SK-MEL-5 (cell line): ENCODE data around the gene UVRAG. TPM values are rescaled to one million over a fixed set of nuclear protein-coding genes. Genes with fewer than 3 reads are reported as not detected.
"Not testable (repeated sequence)": the region's sequence is repeated elsewhere in the genome, so short reads cannot be mapped to it uniquely, and the experiment has no call there.

Experiments
- DNase-seq: peaks from one replicate; pipeline ENCODE4 v3.0.0-alpha.2; 2016; ENCODE audit warnings: low read depth, low spot score
- in situ Hi-C: cut with HindIII; loops from 2 replicates; pipeline ENCODE4 v1.10.0; 2016; ENCODE audit warnings: low sequenced_read_pairs, high pct_unique_total_duplicates, low pct_unique_long_range_greater_than_20kb
- total RNA-seq: library from RNA; depleted of rRNA; stranded (reverse); fragments of >200 nt; shearing (Covaris generic); gene quantifications from 2 replicates; pipeline ENCODE4 v1.2.3, GENCODE V29; 2014

Gene UVRAG
- total RNA-seq, 1 experiment from 2014 or later = 19.2 TPM

DNA sequence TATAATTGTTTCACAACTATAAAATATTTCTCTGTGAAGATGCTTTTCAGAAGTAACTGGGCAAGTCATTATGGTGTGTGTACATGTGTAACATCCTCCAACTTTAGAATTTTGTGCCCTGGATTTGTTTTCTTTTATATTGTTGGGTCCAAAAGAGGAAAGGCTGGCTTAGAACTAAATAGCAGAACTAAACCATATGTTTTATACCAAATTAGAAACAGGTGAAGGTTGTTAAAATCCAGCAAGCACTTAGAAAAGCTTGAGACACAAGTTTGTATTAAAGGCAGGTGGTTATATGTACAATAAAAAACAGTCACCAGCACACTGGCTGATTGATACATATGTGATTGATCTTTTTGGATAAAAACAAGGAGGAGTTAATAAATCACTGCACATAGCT is 232.8 kb downstream of the UVRAG start:
- in situ Hi-C loops = no loop called here
- no peak for DNase-seq

- DNase-seq = no peak
- in situ Hi-C loops = no loop called here
Measured at GRCh38 chr11:76048763-76049162, 233.8 kb downstream of the UVRAG start.

DNA sequence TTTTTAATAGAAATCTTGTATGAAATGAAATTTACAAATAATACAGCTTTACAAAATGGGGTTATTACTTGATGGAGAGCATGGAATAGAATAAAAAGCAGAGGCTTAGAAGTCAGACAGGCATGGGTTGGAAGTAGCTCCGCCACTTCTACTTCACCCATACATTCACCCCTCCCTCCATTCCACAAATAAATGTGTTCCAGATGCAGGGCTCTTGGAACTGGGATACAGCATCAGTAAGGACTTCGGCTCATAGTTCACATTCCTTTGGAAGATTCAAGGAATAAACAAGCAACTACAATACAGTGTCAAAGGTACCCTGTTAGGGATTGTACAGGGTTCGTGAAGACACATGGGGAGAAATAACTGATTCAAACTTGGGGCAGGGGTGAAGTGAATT is 234.5 kb downstream of the UVRAG start:
- in situ Hi-C loops = no loop called here
- no peak for DNase-seq

GRCh38 chr11:76051937-76052336 is 236.9 kb downstream of the UVRAG start:
- no peak for DNase-seq

DNA sequence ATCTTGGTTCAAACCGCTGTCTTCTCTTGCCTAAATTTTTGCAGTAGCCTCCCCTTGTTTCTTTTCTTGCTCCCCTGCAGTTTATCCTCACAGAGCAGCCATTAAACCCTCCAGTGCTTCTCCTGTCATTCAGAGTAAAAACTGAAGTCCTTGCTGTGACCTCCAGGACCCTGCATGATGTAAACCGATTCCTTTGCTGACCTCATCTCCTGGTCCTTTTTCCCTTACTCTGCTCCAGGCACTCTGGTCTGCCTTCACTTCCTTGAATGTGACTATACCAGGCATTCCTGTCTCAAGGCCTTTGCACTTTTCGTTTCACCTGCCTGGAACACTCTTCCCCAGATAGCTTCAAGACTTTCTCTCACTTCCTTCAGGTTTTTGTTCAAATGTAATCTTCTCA is 239.3 kb downstream of the UVRAG start:
- DNase-seq = no peak
- in situ Hi-C loops = no loop called here

More at GRCh38 chr11:76051937-76052336, 236.9 kb downstream of the UVRAG start:
- in situ Hi-C loops = no loop called here

GRCh38 chr11:76056876-76057275 is 241.9 kb downstream of the UVRAG start:
- in situ Hi-C loops = no loop called here
- DNase-seq = no peak

GRCh38 chr11:76060475-76061036 is 245.5 kb downstream of the UVRAG start:
- DNase-seq, in situ Hi-C loops: not testable (repeated sequence)

- no peak for DNase-seq
- in situ Hi-C loops = no loop called here
Measured at GRCh38 chr11:76062733-76063132, 247.7 kb downstream of the UVRAG start.

DNA sequence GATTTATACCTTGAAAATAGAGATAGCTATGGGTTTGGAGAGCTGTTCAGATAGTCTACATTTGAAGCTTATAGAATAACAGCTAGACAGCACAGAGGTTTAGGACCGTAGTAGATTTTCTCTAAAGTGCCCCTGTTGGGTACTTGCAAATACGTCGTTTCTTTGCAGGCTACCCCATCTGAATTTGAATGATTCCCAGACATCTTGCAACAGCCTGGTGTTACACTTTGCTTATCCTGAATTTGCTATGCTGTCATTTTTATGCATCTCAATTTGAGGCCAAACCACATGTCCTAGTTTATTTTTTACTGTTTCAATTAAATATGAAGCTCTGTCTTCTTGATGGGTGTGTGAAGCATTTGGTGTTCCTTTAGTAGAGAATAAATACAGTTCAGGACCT is 249.2 kb downstream of the UVRAG start:
- no peak for DNase-seq

GRCh38 chr11:76067099-76067498 is 252.1 kb downstream of the UVRAG start:
- no peak for DNase-seq
- in situ Hi-C loops = no loop called here

More for the DNA sequence above, 249.2 kb downstream of the UVRAG start:
- in situ Hi-C loops = no loop called here

DNA sequence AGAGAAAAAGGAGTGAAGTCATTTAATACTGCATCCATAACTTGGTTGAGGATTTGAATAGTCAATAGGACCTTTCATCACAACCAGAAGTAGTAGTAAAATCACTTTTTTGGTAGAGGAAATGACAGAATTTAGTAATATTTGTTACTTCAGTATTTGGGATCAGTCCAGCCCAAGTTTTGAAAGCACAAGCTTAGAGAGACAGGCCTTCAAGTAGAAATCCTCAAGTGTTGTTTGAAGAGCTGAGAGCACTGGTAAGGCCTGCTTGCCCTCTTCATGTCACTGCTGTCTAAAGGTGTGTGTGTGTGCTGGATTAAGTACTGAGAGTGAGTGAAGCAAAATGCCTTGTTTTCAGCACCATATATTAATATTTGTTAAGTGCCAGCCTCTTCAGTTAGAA is 254.0 kb downstream of the UVRAG start:
- in situ Hi-C loops = no loop called here
- DNase-seq = no peak

GRCh38 chr11:76071090-76071489 is 256.1 kb downstream of the UVRAG start:
- DNase-seq = no peak
- in situ Hi-C loops = no loop called here

DNA sequence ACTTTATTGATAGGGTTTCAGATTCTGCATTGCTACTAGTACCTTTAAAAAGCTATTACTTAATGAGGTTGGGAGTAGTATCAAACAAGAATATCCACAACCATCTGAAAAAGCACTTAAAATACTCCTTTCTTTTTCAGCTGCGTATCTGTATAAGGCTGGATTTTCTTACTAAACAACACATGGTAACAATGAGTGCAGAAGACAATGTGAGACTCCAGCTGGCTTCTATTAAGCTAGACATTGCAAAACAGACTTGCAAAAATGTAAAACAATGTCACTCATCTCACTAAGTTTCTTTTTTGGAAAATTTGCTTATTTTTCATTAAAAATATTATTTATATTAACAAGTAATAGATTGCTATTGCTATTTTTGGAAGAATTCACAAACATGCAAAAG is 258.7 kb downstream of the UVRAG start:
- in situ Hi-C loops = no loop called here
- no peak for DNase-seq

DNA sequence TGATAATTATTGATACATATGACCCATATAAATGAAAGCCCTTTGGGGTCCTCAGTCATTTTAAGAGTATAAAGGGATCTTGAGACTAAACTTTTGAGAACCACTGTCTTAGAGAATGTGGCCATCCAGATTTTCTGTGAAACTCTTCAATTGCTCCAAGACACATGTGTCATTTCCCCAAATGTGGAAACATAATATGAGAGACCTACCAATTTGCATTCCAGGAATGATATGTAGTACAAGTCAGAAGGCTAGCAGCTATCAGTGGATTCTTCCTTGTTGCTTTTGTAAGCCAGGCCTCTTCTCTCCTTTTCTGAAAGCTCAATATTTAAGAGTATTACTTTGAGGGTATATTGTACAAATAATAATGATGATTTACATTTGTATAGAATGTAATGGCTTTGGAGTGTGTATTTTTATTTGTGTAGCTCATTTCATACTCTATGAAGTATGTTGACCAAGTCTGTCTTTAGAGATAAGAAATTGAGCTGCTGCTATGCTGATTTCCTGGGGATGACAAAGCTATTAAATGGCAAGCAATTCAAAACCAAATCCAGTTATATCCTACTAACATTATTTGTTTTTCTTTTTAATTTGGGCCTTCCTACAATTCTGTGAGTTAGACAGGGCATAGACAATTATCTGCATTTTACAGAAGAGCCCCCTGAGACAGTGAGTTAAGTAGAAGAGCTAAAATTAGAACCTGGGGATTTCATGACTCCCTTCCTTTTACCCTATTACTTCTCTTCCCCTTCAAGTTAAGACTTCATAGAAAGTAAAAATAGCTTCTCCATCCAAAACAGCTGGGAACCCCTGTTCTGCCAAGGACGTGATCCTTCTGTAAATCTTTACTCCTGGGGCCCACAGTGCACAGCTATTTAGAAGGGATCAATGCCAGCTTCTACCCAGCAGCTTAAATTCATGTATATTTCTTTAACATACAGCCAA is 259.4 kb downstream of the UVRAG start:
- DNase-seq = no peak
- in situ Hi-C loops = no loop called here

DNA sequence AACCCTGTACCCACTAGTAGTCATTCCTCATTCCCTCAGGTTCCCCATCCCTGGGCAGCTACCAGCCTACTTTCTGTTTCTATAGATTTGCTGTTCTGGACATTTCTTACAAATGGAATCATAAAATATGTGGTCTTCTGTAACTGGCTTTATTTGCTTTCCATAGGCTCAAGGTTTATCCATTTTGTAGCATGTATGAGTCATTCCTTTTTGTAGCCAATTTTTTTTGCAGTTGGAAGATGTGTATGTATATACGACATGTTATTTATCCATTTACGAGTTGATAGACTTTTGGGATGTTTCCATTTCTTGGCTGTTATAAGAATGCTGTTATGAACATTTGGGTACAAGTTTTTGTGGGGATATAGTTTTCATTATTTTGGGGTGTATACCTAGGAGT is 260.7 kb downstream of the UVRAG start:
- no peak for DNase-seq
- in situ Hi-C loops = no loop called here

- in situ Hi-C loops = not testable (repeated sequence)
Measured at GRCh38 chr11:76076253-76076652, 261.2 kb downstream of the UVRAG start.

GRCh38 chr11:76076749-76077148 is 261.7 kb downstream of the UVRAG start:
- in situ Hi-C loops = no loop called here
- DNase-seq = no peak

More at GRCh38 chr11:76076253-76076652, 261.2 kb downstream of the UVRAG start:
- DNase-seq = not testable (repeated sequence)

DNA sequence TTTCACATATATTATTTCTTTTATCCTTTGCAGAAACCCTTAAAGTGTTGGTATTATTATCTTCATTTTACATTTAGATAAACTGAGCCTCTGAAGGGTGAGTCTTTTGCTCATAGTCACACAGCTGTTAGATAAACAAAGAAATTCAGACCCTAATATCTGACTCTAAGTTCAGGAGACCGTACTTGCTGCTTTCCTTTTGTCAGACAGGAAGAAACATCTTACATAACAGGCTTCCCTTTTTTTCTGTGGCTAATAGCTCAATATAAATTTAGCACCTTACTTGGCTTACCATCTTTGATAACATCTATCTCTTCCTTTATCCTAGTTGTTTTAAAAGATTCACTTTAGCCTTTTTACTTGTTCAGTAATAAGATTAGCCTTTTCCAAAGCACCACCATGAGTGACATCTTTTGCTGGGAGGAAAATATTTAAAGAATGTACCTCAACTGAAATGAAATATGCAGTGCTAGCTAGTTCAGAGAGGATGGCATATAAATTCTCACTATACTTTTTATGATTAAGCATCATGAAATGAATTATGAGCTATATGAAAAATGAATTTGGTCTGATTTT is 262.7 kb downstream of the UVRAG start:
- DNase-seq = no peak
- in situ Hi-C loops = no loop called here

GRCh38 chr11:76081084-76081483 is 266.1 kb downstream of the UVRAG start:
- in situ Hi-C loops, DNase-seq: not testable (repeated sequence)
